GM21360 (cell line): ENCODE data around the gene KIF21B.

Experiments used
- ATAC-seq: cut with Tn5 transposase; IDR thresholded peaks from one replicate; pipeline ENCODE4 v1.9.1; 2021; ENCODE audit warnings: mild to moderate bottlenecking, moderate library complexity; ENCODE audit not compliant: unreplicated experiment

KIF21B gene

GRCh38 chr1:200998323-200998722, 25.2 kb downstream of the KIF21B start:
- no peak for ATAC-seq

GRCh38 chr1:200992382-200993048, 31.0 kb downstream of the KIF21B start:
- ATAC-seq = no peak

GRCh38 chr1:200991097-200991614, 32.4 kb downstream of the KIF21B start:
- no peak for ATAC-seq

- ATAC-seq = no peak
Observed at GRCh38 chr1:200990114-200990513, 33.4 kb downstream of the KIF21B start.

GRCh38 chr1:200989337-200989736, 34.2 kb downstream of the KIF21B start:
- ATAC-seq = no peak

GRCh38 chr1:200988693-200989092, 34.8 kb downstream of the KIF21B start:
- ATAC-seq = no peak

GRCh38 chr1:200985481-200985880, 38.0 kb downstream of the KIF21B start:
- ATAC-seq = no peak

- no peak for ATAC-seq
Observed at GRCh38 chr1:200983035-200983561, 40.4 kb downstream of the KIF21B start.

GRCh38 chr1:200982071-200982945, 41.2 kb downstream of the KIF21B start:
- ATAC-seq = no peak

GRCh38 chr1:200981278-200981677, 42.2 kb downstream of the KIF21B start:
- no peak for ATAC-seq

- ATAC-seq = no peak
Observed at GRCh38 chr1:200980873-200981272, 42.6 kb downstream of the KIF21B start.

- no peak for ATAC-seq
Observed at GRCh38 chr1:200980452-200980772, 43.1 kb downstream of the KIF21B start.

GRCh38 chr1:200979574-200980451, 43.7 kb downstream of the KIF21B start:
- no peak for ATAC-seq

GRCh38 chr1:200977071-200977754, 46.3 kb downstream of the KIF21B start:
- no peak for ATAC-seq

- no peak for ATAC-seq
Observed at GRCh38 chr1:200976634-200977033, 46.9 kb downstream of the KIF21B start.

- no peak for ATAC-seq
Observed at GRCh38 chr1:200975458-200975857, 48.1 kb downstream of the KIF21B start.

- ATAC-seq = no peak
Observed at GRCh38 chr1:200974711-200975110, 48.8 kb downstream of the KIF21B start.

- ATAC-seq = no peak
Observed at GRCh38 chr1:200973937-200974657, 49.4 kb downstream of the KIF21B start.

GRCh38 chr1:200972985-200973742, 50.4 kb downstream of the KIF21B start:
- no peak for ATAC-seq
